ENCODE measurements around the gene KCNIP3. TPM values are rescaled to one million over a fixed set of nuclear protein-coding genes. Genes with fewer than 3 reads are reported as not detected.

KCNIP3 gene
- total RNA-seq, 1 donor from 2014 or later: 0.68 TPM

DNA sequence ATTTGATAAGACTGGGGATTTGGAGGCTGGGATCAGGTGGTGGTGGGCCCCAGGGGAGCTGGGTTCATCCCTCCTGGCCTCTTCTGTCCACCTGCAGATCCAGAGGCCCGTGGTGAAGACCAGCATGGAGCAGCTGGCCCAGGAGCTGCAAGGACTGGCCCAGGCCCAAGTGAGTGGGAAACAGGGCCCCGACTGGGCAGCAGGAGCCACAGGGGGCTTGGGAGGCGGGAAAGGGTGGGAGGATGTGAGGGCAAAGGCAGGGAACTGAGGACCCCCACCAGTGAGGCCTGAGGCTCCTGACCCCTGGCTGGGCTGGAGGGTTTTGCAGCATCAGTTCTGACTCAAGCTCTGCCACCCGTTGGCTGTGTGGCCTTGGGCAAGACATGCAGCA lies 11.6 kb upstream of the KCNIP3 start:
- Histone ChIP-seq H3K9me3 (ENCODE audit: insufficient read depth, low read depth, low read length) (peaks cover 2% of the 10 kb centered on the region), H3K9ac (ENCODE audit: low read length) (no peak overlapping the region), H3K36me3 (ENCODE audit: insufficient read depth, low read length) (no peaks in the 10 kb centered on the region), H3K79me2 (ENCODE audit: insufficient read depth, low read length) (no peaks in the 10 kb centered on the region), H3K4me2 (ENCODE audit: low read length) (no peak overlapping the region), H3K27me3 (ENCODE audit: insufficient read depth, low read length) (no peaks in the 10 kb centered on the region), H3K4me1 (ENCODE audit: insufficient read depth, low read length) (no peaks in the 10 kb centered on the region), H2AFZ (ENCODE audit: low read depth, low read length) (no peak overlapping the region), H3K4me3 (ENCODE audit: insufficient read depth, low read depth, low read length) (no peak overlapping the region), H4K20me1 (ENCODE audit: insufficient read depth, low read length) (no peaks in the 10 kb centered on the region), H3K27ac (ENCODE audit: low read depth, low read length) (no peak overlapping the region)
- no peak overlapping the region for H3K4me3 Mint-ChIP-seq (ENCODE audit: unreplicated experiment)
- FAIRE-seq: no peak
- no peak overlapping the region for H3K27ac Mint-ChIP-seq (ENCODE audit: unreplicated experiment)
- TF ChIP-seq EZH2 (IDR thresholded peaks at IDR 0.05; ENCODE audit: insufficient read depth, low read length) (no peak), CTCF (IDR thresholded peaks at IDR 0.05; ENCODE audit: insufficient read depth, low read depth, low read length) (no peak)
- no peaks in the 10 kb centered on the region for H3K4me1 Mint-ChIP-seq (ENCODE audit: low read depth, unreplicated experiment)
- DNase-seq (ENCODE audit: low read depth): no peak
- peaks cover 4% of the 10 kb centered on the region for H3K9me3 Mint-ChIP-seq (ENCODE audit: unreplicated experiment)
- H3K27me3 Mint-ChIP-seq (ENCODE audit: low read depth, unreplicated experiment): peaks cover 23% of the 10 kb centered on the region
- H3K36me3 Mint-ChIP-seq (ENCODE audit: low read depth, unreplicated experiment): no peaks in the 10 kb centered on the region

GRCh38 chr2:95287336-95287735 lies 9.8 kb upstream of the KCNIP3 start:
- H3K4me3 ChIP-seq (ENCODE audit: insufficient read depth, low read depth, low read length): no peak overlapping the region
- no peaks in the 10 kb centered on the region for H4K20me1 ChIP-seq (ENCODE audit: insufficient read depth, low read length)
- Mint-ChIP-seq H3K4me1 (ENCODE audit: low read depth, unreplicated experiment) (no peaks in the 10 kb centered on the region), H3K9me3 (ENCODE audit: unreplicated experiment) (peaks cover 9% of the 10 kb centered on the region), H3K27me3 (ENCODE audit: low read depth, unreplicated experiment) (peaks cover 21% of the 10 kb centered on the region), H3K36me3 (ENCODE audit: low read depth, unreplicated experiment) (no peaks in the 10 kb centered on the region), H3K4me3 (ENCODE audit: unreplicated experiment) (no peak overlapping the region), H3K27ac (ENCODE audit: unreplicated experiment) (peak overlapping the region; percentile 53)
- H3K27me3 ChIP-seq (ENCODE audit: insufficient read depth, low read length): no peaks in the 10 kb centered on the region
- H3K79me2 ChIP-seq (ENCODE audit: insufficient read depth, low read length): no peaks in the 10 kb centered on the region
- DNase-seq (ENCODE audit: low read depth) (no peak), FAIRE-seq (no peak)
- H3K4me1 ChIP-seq (ENCODE audit: insufficient read depth, low read length): no peaks in the 10 kb centered on the region
- H3K4me2 ChIP-seq (ENCODE audit: low read length): no peak overlapping the region
- no peak overlapping the region for H2AFZ ChIP-seq (ENCODE audit: low read depth, low read length)
- H3K27ac ChIP-seq (ENCODE audit: low read depth, low read length): no peak overlapping the region
- peaks cover 6% of the 10 kb centered on the region for H3K9me3 ChIP-seq (ENCODE audit: insufficient read depth, low read depth, low read length)
- no peak overlapping the region for H3K9ac ChIP-seq (ENCODE audit: low read length)
- no peak for TF ChIP-seq CTCF (IDR thresholded peaks at IDR 0.05; ENCODE audit: insufficient read depth, low read depth, low read length)
- TF ChIP-seq EZH2 (IDR thresholded peaks at IDR 0.05; ENCODE audit: insufficient read depth, low read length): no peak
- H3K36me3 ChIP-seq (ENCODE audit: insufficient read depth, low read length): no peaks in the 10 kb centered on the region

DNA sequence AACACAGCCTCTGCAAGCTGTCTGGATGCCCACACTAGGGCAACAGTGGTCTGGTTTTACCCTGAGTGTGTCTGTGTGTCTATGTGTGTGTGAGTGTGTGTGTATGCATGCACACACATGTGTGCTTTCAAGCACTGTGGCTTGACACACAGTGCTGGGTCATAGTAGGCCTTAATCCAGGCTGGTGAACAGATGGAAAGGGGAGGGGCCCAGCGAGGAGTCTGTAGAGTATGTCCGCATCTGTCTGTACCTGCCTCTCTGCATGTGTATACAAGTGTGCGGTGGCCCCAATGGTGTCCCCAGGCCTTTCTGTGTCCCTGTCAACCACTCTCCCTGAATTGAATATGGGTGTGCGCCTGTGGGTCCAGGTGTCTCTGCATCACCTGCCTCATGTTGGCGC lies 9.3 kb upstream of the KCNIP3 start:
- Histone ChIP-seq H3K4me1 (ENCODE audit: insufficient read depth, low read length) (no peaks in the 10 kb centered on the region), H3K9ac (ENCODE audit: low read length) (no peak overlapping the region), H3K27me3 (ENCODE audit: insufficient read depth, low read length) (no peaks in the 10 kb centered on the region), H3K4me3 (ENCODE audit: insufficient read depth, low read depth, low read length) (no peak overlapping the region), H3K36me3 (ENCODE audit: insufficient read depth, low read length) (no peaks in the 10 kb centered on the region), H3K27ac (ENCODE audit: low read depth, low read length) (no peak overlapping the region), H3K4me2 (ENCODE audit: low read length) (no peak overlapping the region), H3K9me3 (ENCODE audit: insufficient read depth, low read depth, low read length) (peaks cover 6% of the 10 kb centered on the region), H4K20me1 (ENCODE audit: insufficient read depth, low read length) (no peaks in the 10 kb centered on the region), H3K79me2 (ENCODE audit: insufficient read depth, low read length) (no peaks in the 10 kb centered on the region), H2AFZ (ENCODE audit: low read depth, low read length) (no peak overlapping the region)
- DNase-seq (ENCODE audit: low read depth) (no peak), FAIRE-seq (no peak)
- TF ChIP-seq EZH2 (IDR thresholded peaks at IDR 0.05; ENCODE audit: insufficient read depth, low read length): no peak
- TF ChIP-seq CTCF (IDR thresholded peaks at IDR 0.05; ENCODE audit: insufficient read depth, low read depth, low read length): no peak
- Mint-ChIP-seq H3K4me3 (ENCODE audit: unreplicated experiment) (no peak overlapping the region), H3K27me3 (ENCODE audit: low read depth, unreplicated experiment) (peaks cover 16% of the 10 kb centered on the region), H3K27ac (ENCODE audit: unreplicated experiment) (peak overlapping the region; percentile 53), H3K36me3 (ENCODE audit: low read depth, unreplicated experiment) (no peaks in the 10 kb centered on the region), H3K9me3 (ENCODE audit: unreplicated experiment) (peaks cover 9% of the 10 kb centered on the region), H3K4me1 (ENCODE audit: low read depth, unreplicated experiment) (no peaks in the 10 kb centered on the region)

All from astrocyte (in vitro differentiated cells and primary cell).